ENCODE data around the gene MED13.
"Not testable (repeated sequence)": the region's sequence is repeated elsewhere in the genome, so short reads cannot be mapped to it uniquely, and the experiment has no call there.

The MED13 gene

DNA sequence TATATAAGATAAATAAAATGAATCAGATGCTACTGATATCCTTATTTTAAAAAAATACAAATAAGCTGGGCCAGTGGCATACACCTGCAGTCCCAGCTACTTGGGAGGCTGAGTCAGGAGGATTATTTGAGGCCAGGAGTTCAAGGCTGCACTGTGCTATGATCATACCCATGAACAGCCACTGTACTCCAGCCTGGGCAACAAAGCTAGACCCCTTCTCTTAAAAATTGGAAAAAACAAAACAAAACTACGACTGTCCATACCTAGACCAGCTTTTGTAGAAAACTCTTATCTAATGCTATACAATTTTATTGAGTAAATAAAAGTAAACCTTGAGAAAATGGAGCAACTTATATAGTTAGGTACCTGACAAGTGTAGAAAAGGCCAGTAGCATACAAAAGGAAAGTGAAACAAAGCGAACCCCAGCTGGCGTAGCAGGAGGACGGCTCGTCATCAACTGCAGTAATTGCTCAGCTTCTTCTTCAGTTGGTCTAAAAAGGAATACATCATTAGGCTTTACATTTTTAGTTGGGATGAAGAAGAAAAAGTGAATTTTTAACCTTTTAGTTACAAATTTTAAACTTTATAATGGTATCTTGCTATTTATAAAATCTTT lies 160.9 kb downstream of the MED13 start:
- peak; percentile 64 for DNase-seq

GRCh38 chr17:61903251-61903650 lies 161.8 kb downstream of the MED13 start:
- DNase-seq: no peak

- DNase-seq: no peak
Measured at GRCh38 chr17:61897548-61898180, 167.4 kb downstream of the MED13 start.

GRCh38 chr17:61895391-61895790 lies 169.7 kb downstream of the MED13 start:
- DNase-seq: no peak

GRCh38 chr17:61894310-61894709 lies 170.8 kb downstream of the MED13 start:
- DNase-seq: not testable (repeated sequence)
